Progenitor cell of endocrine pancreas (in vitro differentiated cells): ENCODE measurements around the gene USP17L18. TPM values are rescaled to one million over a fixed set of nuclear protein-coding genes. Genes with fewer than 3 reads are reported as not detected.
"Not testable (repeated sequence)": the region's sequence is repeated elsewhere in the genome, so short reads cannot be mapped to it uniquely, and the experiment has no call there.

Source experiments
- DNase-seq: peaks from one replicate; pipeline ENCODE4 v3.0.0; 2021; ENCODE audit warnings: low spot score; ENCODE audit not compliant: unreplicated experiment
- H3K27ac Mint-ChIP-seq: 2 replicates; pipeline ENCODE4 v1.8.0; 2021; ENCODE audit warnings: mild to moderate bottlenecking, moderate library complexity, mixed read lengths
- H3K27me3 Mint-ChIP-seq: 2 replicates; pipeline ENCODE4 v1.8.0; 2021; ENCODE audit warnings: mixed read lengths
- H3K36me3 Mint-ChIP-seq: 2 replicates; pipeline ENCODE4 v1.8.0; 2022; ENCODE audit warnings: mixed read lengths; ENCODE audit not compliant: insufficient read depth
- H3K4me1 Mint-ChIP-seq: 2 replicates; pipeline ENCODE4 v1.8.0; 2021; ENCODE audit warnings: low read depth, mixed read lengths
- H3K4me3 Mint-ChIP-seq: 2 replicates; pipeline ENCODE4 v1.8.0; 2021; ENCODE audit warnings: low read depth, mild to moderate bottlenecking, moderate library complexity, mixed read lengths
- H3K9me3 Mint-ChIP-seq: 2 replicates; pipeline ENCODE4 v1.8.0; 2021; ENCODE audit warnings: low read depth, mixed read lengths
- total RNA-seq: library from RNA; stranded (reverse); gene quantifications from 2 replicates; pipeline ENCODE4 v1.2.1, GENCODE V29; 2021

Gene USP17L18
- total RNA-seq, 1 donor from 2014 or later, result not detected

GRCh38 chr4:9267319-9267718 is 18.9 kb downstream of the USP17L18 start, which contains the start of gene USP17L22:
Gene USP17L22, plus strand, starts transcription at chr4:9267619. Its CDS starts 0 bp downstream, at chr4:9267619.
- not testable (repeated sequence) for H3K9me3 Mint-ChIP-seq, H3K36me3 Mint-ChIP-seq, H3K27ac Mint-ChIP-seq, H3K4me3 Mint-ChIP-seq, H3K27me3 Mint-ChIP-seq, DNase-seq, H3K4me1 Mint-ChIP-seq

GRCh38 chr4:9271719-9272118 is 23.3 kb downstream of the USP17L18 start:
- H3K4me1 Mint-ChIP-seq, H3K36me3 Mint-ChIP-seq, H3K27ac Mint-ChIP-seq, H3K4me3 Mint-ChIP-seq, H3K27me3 Mint-ChIP-seq, H3K9me3 Mint-ChIP-seq: not testable (repeated sequence)
- DNase-seq, result peak; percentile 22

Other genes starting within 250 kb of the USP17L18 start
- not detected in 2 replicates for gene FAM90A26, start 78.2 kb upstream of the USP17L18 start, total RNA-seq
- not detected in 2 replicates for gene USP17L10, start 38.0 kb upstream of the USP17L18 start, total RNA-seq
- not detected in 2 replicates for gene USP17L11, start 33.2 kb upstream of the USP17L18 start, total RNA-seq
- gene USP17L12, start 28.5 kb upstream of the USP17L18 start, total RNA-seq, result not detected in 2 replicates
- not detected in 2 replicates for gene USP17L13, start 23.7 kb upstream of the USP17L18 start, total RNA-seq
- gene USP17L15, start 14.2 kb upstream of the USP17L18 start, total RNA-seq, result not detected in 2 replicates
- gene USP17L17, start 4.8 kb upstream of the USP17L18 start, total RNA-seq, result not detected in 2 replicates
- not detected in 2 replicates for gene USP17L19, start 4.7 kb downstream of the USP17L18 start, total RNA-seq
- gene USP17L20, start 9.5 kb downstream of the USP17L18 start, total RNA-seq, result not detected in 2 replicates
- gene USP17L21, start 14.2 kb downstream of the USP17L18 start, total RNA-seq, result not detected in 2 replicates
- not detected in 2 replicates for gene USP17L22, start 19.0 kb downstream of the USP17L18 start, total RNA-seq
- not detected in 2 replicates for gene USP17L24, start 76.5 kb downstream of the USP17L18 start, total RNA-seq
- not detected in 2 replicates for gene USP17L25, start 81.3 kb downstream of the USP17L18 start, total RNA-seq
- not detected in 2 replicates for gene USP17L26, start 86.0 kb downstream of the USP17L18 start, total RNA-seq
- not detected in 2 replicates for gene USP17L5, start 90.8 kb downstream of the USP17L18 start, total RNA-seq
- not detected in 2 replicates for gene USP17L27, start 95.5 kb downstream of the USP17L18 start, total RNA-seq
- gene USP17L28, start 100.3 kb downstream of the USP17L18 start, total RNA-seq, result not detected in 2 replicates
- gene USP17L29, start 105.0 kb downstream of the USP17L18 start, total RNA-seq, result not detected in 2 replicates
- gene USP17L30, start 114.5 kb downstream of the USP17L18 start, total RNA-seq, result not detected in 2 replicates
- not detected in 2 replicates for gene DEFB131A, start 195.8 kb downstream of the USP17L18 start, total RNA-seq